HG02642 (cell line): ENCODE results near the gene SH3D21.

ENCODE experiments used
- ATAC-seq: cut with Tn5 transposase; IDR thresholded peaks from one replicate; pipeline ENCODE4 v1.9.1; 2021; ENCODE audit warnings: mild to moderate bottlenecking; ENCODE audit not compliant: unreplicated experiment, poor library complexity

SH3D21 gene

DNA sequence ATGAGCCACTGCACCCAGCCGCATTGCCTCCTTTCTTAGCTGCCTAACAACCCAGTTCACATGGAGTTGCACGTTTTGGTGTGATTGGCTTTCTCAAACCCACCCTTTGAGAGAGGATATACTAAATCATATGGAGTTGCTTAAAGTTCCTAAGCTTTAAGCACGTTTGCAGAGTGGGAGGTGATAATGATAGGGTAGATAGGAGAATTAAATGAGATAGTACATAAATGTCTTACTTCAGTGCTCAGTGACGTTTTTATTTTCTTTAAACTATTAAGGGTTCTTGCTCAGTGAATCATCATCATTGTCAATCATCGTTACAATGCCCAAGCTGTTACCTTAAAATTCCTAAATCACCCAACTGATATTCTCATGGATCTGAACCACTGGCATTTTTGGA lies 2.9 kb upstream of the SH3D21 start:
- ATAC-seq = no peak

DNA sequence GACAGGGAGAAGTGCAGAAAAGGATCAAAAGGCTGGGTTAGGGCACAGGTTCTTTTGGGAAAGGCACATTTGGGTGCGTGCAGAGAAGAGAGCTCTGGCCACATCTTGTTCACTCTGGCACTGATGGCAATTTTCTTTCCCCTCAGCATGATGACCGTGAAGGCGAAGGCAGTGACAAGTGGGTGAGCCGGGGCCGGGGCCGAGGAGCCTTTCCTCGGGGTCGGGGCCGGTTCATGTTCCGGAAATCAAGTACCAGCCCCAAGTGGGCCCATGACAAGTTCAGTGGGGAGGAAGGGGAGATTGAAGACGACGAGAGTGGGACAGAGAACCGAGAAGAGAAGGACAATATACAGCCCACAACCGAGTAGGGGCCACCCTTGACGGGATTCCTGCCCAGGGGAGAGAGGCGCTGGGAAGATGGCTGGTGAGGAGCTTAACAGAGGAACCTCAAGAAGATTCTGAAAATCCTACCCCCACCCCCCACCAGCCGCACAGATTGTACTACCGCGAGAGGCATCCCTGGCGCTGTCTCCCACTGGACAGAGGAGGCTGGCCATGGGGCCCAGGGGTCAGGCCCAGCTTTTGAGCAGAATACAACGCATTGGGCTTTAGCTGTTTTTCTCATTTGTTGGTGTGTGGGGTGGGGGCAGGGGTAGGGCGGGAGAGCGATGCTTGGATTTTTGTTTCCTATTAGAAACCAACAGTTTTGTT lies 2.4 kb upstream of the SH3D21 start:
- no peak for ATAC-seq

DNA sequence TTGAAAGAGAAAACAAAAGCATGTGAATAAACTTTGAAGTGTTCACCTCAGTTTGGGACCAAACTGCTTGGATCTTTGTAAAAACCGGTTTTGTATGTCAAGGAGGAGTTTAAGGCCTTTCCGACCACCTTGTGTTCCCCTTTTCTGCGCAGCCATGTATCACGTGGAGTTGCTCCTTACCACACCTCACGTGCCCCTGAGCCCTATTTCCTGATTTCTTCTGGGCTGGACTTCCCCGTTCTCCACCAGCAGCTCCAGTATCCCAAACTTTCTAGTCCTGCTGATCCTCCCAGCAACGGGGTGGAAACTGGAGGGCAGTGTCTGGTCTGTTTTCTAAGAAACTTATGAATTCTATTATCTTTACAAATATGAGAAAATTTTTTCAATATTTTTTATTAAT lies 1.6 kb upstream of the SH3D21 start:
- no peak for ATAC-seq

DNA sequence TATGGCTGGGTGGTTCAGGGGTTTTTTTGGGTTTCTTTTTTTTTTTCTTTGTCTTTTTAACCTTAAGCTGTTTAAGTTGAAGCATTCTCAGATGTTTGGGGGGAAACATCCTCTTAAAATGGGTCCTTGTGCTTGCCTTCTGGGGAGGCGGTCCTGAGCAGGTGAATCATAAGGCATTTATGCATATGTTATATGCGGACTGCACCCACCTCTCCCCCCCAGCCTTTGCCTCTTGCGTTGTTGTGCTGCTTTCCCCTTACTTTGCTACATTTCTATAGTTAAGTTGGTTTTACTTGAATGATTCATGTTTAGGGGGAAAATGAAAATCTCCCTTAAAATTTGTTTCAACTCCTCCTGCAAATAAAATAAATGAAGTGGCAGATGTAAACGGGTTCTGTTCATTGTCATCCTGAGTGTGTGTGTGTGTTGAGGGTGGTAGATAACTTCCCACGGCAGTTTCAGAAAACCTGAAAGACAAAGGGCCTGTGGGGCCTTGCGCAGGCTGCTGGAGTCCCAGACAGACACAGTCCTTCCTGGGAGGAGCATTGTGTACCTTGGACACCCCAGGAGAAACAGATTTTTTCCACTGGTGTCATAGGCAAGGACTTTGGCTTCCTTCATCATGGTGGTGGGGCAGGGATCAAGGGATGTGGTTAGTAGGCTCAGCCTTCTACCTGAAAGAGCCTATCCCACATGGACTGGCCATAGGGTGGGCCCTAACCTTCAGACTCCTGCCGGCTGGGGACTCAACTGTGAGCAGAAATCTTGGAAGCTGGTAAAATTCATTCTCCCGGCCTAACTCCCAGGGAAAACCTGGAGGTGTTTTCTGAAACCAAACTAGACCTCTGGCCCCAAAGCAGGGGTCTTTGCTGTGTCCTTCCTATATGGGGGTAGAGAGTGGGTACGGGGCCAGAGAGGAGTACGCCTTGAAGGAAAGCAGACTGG lies 926 bp upstream of the SH3D21 start:
- no peak for ATAC-seq

DNA sequence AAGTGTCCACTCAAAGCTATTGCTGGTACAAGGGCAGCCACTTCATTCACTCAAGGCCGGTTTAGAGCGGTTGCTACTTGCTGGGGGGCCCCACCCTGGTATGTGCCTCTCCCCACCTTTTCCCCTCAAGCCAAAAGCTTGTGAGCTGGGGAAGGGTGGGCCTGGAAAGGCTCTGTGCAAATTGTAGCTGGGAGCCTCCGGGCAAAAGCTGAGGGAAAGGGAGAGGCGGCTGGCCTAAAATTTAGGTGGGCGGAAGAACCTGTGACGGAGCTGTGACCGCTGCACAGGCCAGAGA lies 306 bp upstream of the SH3D21 start:
- ATAC-seq = no peak

DNA sequence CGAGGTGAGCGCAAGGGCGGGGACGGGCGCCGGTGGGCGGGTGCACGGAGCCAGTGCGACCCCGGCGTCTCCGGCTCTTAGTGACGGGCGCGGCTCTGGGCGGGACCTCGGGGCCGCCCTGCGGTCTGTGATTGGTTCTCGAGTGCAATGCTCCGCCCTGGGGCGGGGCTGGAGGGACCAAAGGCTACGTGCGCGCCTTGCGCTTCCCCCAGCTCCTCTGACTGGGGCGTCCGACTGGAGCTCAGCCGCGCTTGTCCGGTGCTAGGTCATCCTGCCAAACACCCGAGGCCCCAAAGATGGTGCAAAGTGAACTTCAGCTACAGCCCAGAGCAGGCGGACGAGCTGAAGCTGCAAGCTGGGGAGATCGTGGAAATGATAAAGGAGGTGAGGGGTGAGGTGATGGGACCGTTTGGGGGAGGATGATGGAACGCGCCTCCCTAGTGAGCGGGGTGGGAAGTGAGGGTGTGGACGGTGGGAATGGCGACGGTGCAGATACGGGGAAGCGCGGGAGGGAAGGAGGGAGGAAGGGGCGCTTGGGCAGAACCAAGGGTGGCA lies 811 bp downstream of the SH3D21 start:
- peak; percentile 97 for ATAC-seq

DNA sequence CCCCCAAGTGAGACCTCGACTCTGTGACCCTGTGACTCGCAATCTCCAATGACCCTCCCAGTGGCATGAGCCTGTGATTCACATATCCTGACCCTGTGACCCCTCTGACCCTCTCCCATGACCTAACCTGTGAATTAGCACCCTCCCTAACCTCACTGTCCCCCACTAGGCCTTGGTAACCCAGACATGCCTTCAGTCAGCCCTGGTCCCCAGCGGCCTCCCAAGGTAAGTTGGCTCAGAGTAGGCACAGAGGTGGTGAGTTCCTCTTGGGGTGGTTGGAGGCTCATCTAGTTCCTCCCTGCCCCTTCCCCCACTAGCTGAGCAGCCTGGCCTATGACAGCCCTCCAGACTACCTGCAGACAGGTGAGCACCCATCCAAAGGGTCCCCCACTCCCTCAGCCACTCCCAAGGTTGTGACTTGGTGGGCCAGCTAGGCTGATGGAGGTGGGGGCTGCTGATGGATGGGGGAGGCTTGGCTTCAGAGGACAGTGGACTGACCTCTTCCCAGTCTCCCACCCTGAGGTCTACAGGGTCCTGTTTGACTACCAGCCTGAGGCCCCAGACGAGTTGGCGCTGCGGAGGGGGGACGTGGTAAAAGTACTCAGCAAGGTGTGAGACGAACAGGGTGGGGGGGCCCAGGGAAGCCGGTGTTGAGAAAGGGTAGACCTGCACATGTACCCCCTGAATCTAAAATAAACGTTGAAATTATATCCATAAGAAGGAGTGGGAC lies 1.6 kb downstream of the SH3D21 start:
- ATAC-seq = no peak

DNA sequence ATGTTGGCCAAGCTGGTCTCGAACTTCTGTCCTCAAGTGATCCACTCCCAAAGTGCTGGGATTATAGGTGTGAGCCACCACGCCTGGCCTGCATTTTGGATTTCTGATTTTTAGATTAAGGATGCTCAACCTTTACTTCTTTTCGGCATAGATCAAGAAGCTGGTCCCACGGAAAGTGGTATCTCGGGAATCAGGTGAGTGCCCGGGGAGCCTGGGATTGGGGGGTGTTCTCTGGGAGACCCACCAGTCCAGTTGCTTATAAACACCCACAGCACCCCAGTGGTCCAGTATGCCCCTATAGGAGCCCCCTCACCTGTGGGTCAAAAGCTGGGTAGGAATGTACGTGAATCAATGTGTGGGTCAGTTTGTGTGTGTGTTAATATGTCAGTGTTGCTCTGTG lies 3.2 kb downstream of the SH3D21 start:
- ATAC-seq = no peak

DNA sequence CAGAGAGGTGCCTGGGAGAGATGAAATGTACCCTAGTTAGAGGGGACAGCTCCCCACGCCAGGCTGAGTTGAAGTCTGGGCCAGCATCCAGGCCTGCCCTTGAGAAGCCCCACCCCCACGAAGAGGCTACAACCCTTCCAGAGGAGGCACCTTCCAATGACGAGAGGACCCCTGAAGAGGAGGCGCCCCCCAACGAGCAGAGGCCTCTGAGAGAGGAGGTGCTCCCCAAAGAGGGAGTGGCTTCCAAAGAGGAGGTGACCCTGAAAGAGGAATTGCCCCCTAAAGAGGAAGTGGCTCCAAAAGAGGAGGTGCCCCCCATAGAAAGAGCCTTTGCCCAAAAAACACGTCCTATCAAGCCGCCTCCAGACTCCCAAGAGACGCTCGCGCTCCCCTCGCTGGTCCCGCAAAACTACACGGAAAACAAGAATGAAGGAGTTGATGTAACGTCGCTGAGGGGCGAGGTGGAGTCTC lies 14.2 kb downstream of the SH3D21 start:
- ATAC-seq = no peak

DNA sequence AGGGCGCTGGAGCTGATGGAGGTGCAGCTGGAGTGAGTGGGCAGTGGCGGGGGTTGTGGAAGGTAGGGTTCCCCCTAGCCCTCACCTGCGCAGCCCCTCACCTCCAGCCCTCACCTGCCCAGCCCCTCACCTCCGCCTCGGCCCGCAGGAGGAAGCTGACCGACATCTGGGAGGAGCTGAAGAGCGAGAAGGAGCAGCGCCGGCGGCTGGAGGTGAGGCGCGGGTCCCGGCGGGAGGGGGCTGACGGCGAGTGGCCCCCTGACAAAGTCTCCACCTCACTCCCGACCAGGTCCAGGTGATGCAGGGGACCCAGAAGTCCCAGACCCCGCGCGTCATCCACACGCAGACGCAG lies 14.6 kb downstream of the SH3D21 start:
- no peak for ATAC-seq

DNA sequence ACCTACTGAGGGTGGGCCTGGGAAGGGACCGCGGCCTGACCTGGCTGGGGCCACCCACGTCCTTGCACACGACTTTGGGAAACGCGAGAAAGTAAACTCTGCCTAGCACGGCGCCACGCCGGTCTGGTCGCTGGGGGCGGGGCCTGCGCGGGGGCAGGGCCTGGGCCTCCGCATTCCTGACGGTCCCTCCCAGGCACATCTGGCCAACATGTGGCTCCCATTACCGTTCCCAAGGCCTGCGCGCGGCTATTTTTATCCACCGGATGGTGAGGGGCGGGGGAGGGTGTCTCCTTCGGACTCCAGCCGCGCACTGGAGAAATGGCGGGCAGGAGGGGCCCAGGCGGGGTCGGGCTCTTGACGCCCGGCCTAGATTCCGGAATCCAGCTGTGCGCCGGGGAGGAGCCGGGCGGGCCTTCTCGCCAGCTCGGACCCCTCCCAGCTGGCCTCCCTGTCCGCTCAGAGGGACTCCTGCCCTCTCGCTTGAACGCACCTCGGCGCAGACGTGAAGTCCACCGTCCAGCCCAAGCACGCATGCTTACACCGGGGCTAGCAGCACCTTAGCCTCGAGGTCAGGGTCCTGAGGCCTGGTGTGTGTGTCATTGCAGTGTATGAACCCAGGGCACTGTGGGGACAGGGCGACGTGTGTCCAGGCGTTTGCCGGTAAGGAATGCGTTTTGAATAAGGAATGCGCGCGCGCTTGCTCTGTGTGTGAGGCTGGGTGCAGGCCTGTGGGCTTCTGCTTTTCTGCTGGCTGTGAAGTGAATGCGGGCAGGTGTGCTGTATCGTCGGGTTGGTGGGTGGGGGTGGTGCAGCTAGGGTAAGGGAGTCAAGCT lies 15.2 kb downstream of the SH3D21 start:
- no peak for ATAC-seq

DNA sequence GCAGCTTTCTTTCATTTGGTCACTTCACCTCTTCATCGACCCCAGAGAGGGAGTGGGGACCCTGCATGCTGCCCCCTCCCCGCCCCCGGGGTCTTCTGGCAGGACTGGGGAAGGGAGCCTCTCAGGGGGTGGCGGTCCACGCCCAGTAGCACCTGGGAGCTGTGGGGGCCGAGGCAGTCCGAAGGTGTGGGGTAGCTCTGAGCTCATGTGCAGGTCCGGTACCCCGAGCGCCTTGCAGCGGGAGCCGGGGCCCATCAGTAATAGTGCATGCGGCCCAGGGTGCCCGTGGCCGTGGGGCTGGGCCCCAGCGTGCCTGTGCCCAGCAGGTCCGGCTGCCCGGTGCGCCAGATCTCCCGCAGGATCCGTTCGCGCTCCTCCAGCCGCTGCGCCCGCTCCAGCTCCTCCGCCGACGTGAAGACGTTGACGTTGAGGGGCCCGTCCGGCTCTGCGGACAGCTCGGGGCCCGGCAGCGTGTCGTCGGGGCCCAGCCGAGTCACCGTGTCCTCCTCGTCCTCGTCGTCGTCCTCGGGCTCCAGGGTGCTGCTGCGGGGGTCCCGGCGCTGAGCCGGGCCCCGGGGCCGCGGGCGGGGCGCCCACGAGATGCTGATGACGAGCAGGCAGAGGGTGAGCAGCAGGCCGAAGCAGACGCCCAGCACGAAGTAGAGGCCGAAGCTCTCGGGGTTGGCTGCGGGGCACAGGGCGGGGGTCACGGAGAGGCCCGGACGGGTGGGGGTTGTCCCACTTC lies 16.0 kb downstream of the SH3D21 start:
- ATAC-seq = no peak

DNA sequence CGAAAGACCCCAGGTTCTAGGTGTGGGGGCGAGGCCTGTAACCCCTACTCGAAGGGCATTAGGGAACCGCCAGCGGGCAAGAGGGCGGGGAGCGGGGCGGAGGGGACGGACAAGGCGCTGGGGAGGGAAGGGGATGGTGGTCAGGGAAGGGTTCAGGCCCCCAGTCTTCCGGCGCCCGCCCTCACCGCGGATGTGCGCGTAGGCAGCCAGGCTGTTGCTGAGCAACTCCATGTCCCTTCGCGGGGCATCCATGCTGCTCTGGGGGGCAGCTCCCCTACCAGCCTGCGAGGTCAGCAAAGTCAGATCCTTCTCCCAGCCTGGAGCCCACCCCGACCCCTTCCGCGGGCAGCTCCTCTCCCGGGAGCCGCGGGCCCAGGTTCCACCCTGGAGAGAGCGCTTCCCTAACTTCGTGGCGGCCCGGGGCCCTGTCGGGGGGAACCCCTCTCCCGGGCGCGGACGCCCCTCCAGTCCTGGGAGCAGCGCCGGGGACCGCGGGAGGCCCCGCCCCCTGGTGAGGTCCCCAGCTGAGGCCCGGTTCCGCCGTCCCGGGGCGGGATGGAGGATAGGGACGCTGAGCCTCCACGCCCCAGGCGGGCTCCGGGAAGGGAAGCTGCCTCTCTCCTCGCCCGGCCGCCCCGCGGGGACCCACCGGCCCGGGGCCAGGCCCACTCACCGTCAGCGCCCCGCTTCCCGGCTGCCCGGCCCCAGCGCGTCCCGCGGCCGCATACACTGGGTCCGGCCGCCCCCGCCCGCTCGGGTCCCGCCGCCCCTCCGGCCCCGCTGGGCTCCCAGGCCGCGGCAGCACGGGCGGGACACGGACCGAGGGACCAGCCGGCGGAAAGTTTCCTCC lies 16.8 kb downstream of the SH3D21 start:
- peak; percentile 38 for ATAC-seq

DNA sequence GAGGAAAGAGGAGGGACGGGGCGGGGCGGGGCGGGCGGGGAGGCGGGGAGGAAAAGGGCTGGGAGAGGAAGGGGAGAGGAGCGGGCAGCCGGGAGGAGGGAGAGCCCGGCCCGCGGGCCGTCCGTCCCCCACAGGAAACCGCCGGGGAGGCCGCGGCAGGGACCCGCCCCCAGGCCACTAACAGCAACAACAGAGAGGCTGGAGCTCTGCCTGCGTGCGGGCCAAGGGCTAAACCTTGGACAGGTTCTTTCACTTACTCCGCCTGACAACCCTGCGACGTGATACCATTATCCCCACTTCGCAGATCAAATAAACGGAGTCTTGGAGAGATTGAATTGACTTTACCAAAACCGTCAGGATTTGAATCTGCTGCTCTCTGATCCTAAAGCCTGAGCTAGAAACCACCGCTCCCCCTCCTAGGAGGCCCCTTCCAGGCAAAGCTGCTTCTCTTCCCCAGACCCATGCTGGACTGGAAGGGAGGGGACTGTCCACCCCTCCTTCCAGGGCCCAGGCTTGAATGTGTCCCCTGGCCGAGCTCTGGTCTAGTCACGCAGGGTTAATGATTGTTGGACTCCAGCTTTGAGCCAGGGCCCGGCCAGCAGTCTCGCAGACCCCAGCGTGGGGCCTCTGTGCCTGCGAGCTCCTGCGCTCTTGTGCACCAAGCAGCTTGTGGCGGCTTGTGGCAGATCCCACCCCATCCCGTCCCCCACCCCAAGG lies 17.6 kb downstream of the SH3D21 start, which contains the start of gene EVA1B:
EVA1B (minus strand) TSS at position 10 of the 717 bp plus-strand sequence. CDS start 608 bp downstream, outside the sequence.
- peak; percentile 38 for ATAC-seq

DNA sequence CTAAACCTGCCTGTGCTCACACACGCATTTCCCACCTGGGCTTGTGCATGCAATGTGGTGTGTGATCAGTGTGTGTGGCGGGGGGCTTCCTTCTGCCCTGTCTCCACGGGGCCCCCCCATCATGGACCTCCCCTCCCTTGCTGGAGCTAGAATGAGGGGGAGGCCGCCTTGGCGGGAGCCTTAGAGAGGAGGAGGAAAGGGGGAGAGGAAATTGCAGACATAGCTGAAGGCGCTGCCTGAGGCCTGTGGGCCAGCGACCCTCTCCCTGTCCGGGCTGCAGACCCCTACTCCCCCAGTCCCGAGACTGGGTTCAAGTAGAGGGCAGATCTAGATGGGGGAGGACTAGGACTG lies 18.2 kb downstream of the SH3D21 start:
- no peak for ATAC-seq

DNA sequence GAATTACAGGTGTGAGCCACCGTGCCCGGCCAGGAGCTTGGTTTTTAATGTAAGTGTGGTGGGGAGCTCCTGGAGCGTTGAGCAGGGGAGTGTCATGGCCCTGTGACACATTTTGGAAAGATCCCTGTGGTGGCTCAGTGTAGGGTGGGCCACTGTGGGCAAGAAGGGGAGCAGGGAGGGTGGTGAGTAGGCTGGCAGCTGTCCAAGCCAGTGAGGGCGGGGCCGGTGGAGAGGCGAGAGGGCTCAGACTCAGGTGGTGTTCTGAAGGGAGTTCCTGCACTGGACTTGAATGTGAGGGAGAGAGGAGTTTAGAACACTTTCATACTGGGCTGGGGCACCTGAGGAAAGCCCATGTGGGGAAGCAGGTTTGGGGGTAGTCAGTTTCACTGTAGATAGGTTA lies 20.3 kb downstream of the SH3D21 start:
- ATAC-seq = no peak

DNA sequence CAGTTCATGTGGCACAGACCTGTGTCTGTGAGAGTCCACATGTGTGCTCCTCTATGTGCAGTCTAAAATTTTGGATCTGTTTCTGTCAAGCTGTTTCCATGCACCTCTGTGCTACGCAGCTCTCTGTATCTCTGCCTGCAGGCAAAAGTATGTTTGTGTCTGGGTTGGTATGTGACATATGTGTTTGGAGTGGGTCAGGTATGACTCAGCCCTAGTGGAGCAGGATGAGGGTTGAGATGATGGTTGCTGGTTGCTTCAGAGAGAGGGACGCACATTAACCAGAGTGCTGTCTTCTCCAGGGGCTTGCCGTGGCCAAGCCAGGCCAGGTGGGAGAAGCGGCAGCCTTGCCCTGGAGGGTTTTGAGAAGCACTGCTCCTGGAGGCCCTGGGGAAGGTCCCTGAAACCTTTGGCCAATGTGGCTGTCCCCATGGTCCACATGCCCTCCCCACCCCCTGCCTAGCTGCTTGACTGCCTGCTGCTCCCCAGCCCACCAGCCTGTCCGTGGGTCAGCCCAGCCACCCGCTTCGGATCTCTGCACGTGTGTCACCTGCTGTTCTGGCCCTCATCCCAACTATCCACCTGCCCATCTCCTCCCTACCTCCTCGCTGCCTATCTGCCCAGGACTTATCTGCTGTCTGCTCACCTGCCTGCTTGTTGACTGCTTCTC lies 21.4 kb downstream of the SH3D21 start:
- no peak for ATAC-seq
